H9 (cell line): Measurements from ENCODE around the gene SPATA1. TPM values are rescaled to one million over a fixed set of nuclear protein-coding genes. Genes with fewer than 3 reads are reported as not detected.

Experiments
- DNase-seq: peaks from one replicate; pipeline ENCODE4 v3.0.0-alpha.2; 2017
- H2AFZ ChIP-seq: one replicate; pipeline ENCODE4 v1.6.1; 2013; ENCODE audit warnings: mild to moderate bottlenecking, low read length, control low read depth, moderate library complexity
- H2AK5ac ChIP-seq: 2 replicates; pipeline ENCODE4 v1.6.1; 2013; ENCODE audit warnings: low read length, control low read depth, mixed read lengths; ENCODE audit not compliant: insufficient read length
- H2BK120ac ChIP-seq: one replicate; pipeline ENCODE4 v1.6.1; 2013; ENCODE audit warnings: low read depth, mild to moderate bottlenecking, low read length, control low read depth, inconsistent platforms; ENCODE audit not compliant: poor library complexity, severe bottlenecking
- H2BK12ac ChIP-seq: 2 replicates; pipeline ENCODE4 v1.6.1; 2013; ENCODE audit warnings: low read length, control low read depth, mixed read lengths, low read depth; ENCODE audit not compliant: insufficient read length
- H2BK15ac ChIP-seq: 2 replicates; pipeline ENCODE4 v1.6.1; 2013; ENCODE audit warnings: low read depth, low read length, control low read depth
- H2BK20ac ChIP-seq: one replicate; pipeline ENCODE4 v1.6.1; 2013; ENCODE audit warnings: low read depth, mild to moderate bottlenecking, low read length, control low read depth, inconsistent platforms; ENCODE audit not compliant: poor library complexity, severe bottlenecking
- H2BK5ac ChIP-seq: 2 replicates; pipeline ENCODE4 v1.6.1; 2013; ENCODE audit warnings: low read length, control low read depth, mixed read lengths; ENCODE audit not compliant: insufficient read length
- H3K14ac ChIP-seq: 2 replicates; pipeline ENCODE4 v1.6.1; 2013; ENCODE audit warnings: low read length, control low read depth; ENCODE audit not compliant: insufficient read depth
- H3K18ac ChIP-seq: 2 replicates; pipeline ENCODE4 v1.6.1; 2013; ENCODE audit warnings: low read depth, mild to moderate bottlenecking, mixed read lengths, low read length, control low read depth; ENCODE audit not compliant: insufficient read length
- H3K23ac ChIP-seq: 2 replicates; pipeline ENCODE4 v1.6.1; 2013; ENCODE audit warnings: low read length, control low read depth, mixed read lengths, low read depth; ENCODE audit not compliant: insufficient read length
- H3K23me2 ChIP-seq: 2 replicates; pipeline ENCODE4 v1.6.1; 2013; ENCODE audit warnings: low read depth, mild to moderate bottlenecking, mixed read lengths, low read length, control low read depth; ENCODE audit not compliant: insufficient read length, poor library complexity, severe bottlenecking
- H3K27ac ChIP-seq: 2 replicates; pipeline ENCODE4 v1.5.1; 2013; ENCODE audit warnings: low read length, control low read depth, mixed read lengths, low read depth; ENCODE audit not compliant: insufficient read length
- H3K27me3 ChIP-seq: 2 replicates; pipeline ENCODE4 v1.6.1; 2013; ENCODE audit warnings: low read length, control low read depth, inconsistent platforms; ENCODE audit not compliant: insufficient read depth
- H3K4ac ChIP-seq: 2 replicates; pipeline ENCODE4 v1.6.1; 2013; ENCODE audit warnings: low read depth, mild to moderate bottlenecking, control low read depth, inconsistent platforms, low read length, moderate library complexity
- H3K4me1 ChIP-seq: 2 replicates; pipeline ENCODE4 v1.6.1; 2013; ENCODE audit warnings: low read length, control low read depth, inconsistent platforms; ENCODE audit not compliant: insufficient read depth
- H3K4me2 ChIP-seq: 2 replicates; pipeline ENCODE4 v1.6.1; 2013; ENCODE audit warnings: low read length, control low read depth, mixed read lengths; ENCODE audit not compliant: insufficient read length, insufficient read depth
- H3K56ac ChIP-seq: 2 replicates; pipeline ENCODE4 v1.6.1; 2013; ENCODE audit warnings: low read depth, mild to moderate bottlenecking, mixed read lengths, low read length, control low read depth; ENCODE audit not compliant: insufficient read length
- H3K79me1 ChIP-seq: 2 replicates; pipeline ENCODE4 v1.6.1; 2013; ENCODE audit warnings: low read depth, mild to moderate bottlenecking, moderate library complexity, low read length, control low read depth, inconsistent platforms; ENCODE audit not compliant: insufficient read depth, poor library complexity, severe bottlenecking
- H3K79me2 ChIP-seq: 2 replicates; pipeline ENCODE4 v1.6.1; 2013; ENCODE audit warnings: low read length, control low read depth, inconsistent platforms; ENCODE audit not compliant: insufficient read depth
- H3K9ac ChIP-seq: 2 replicates; pipeline ENCODE4 v1.6.1; 2013; ENCODE audit warnings: low read length, control low read depth, mixed read lengths; ENCODE audit not compliant: insufficient read length; ENCODE audit errors: extremely low read depth
- H3K9me3 ChIP-seq: one replicate; pipeline ENCODE4 v1.6.1; 2013; ENCODE audit warnings: low read depth, low read length, inconsistent platforms; ENCODE audit not compliant: control insufficient read depth
- H3T11ph ChIP-seq: one replicate; pipeline ENCODE4 v1.6.1; 2013; ENCODE audit warnings: mild to moderate bottlenecking, low read length, control low read depth, inconsistent platforms
- H4K20me1 ChIP-seq: one replicate; pipeline ENCODE4 v1.6.1; 2013; ENCODE audit not compliant: control insufficient read depth, insufficient read length, insufficient read depth
- H4K5ac ChIP-seq: 2 replicates; pipeline ENCODE4 v1.6.1; 2013; ENCODE audit warnings: low read depth, mild to moderate bottlenecking, mixed read lengths, low read length, control low read depth; ENCODE audit not compliant: insufficient read length
- H4K8ac ChIP-seq: replicated peaks from 2 replicates; pipeline ENCODE4 v1.6.1; 2013; ENCODE audit warnings: low read length, control low read depth, mixed read lengths, low read depth; ENCODE audit not compliant: insufficient read length
- H4K91ac ChIP-seq: 2 replicates; pipeline ENCODE4 v1.6.1; 2013; ENCODE audit warnings: low read depth, mild to moderate bottlenecking, moderate library complexity, mixed read lengths, low read length, control low read depth; ENCODE audit not compliant: insufficient read length
- H3K27ac Mint-ChIP-seq, 3 experiments: 2 replicates in 2 of 3; 3 replicates in 1 of 3; pipeline ENCODE4 v1.8.0; 2020 to 2021; ENCODE audit warnings: mixed read lengths in 3 of 3, mild to moderate bottlenecking in 1 of 3, moderate library complexity in 1 of 3
- H3K27me3 Mint-ChIP-seq: 2 replicates; pipeline ENCODE4 v1.8.0; 2021; ENCODE audit warnings: low read depth, mild to moderate bottlenecking, moderate library complexity, mixed read lengths
- H3K36me3 Mint-ChIP-seq, 3 experiments: 2 replicates in 2 of 3; 3 replicates in 1 of 3; pipeline ENCODE4 v1.8.0; 2020 to 2021; ENCODE audit warnings: low read depth in 3 of 3, mixed read lengths in 3 of 3; ENCODE audit not compliant: insufficient read depth in 1 of 3
- H3K4me1 Mint-ChIP-seq, 2 experiments: 2 replicates each; pipeline ENCODE4 v1.8.0; 2020; ENCODE audit warnings: mixed read lengths in 2 of 2
- H3K4me3 Mint-ChIP-seq, 2 experiments: 2 replicates in 1 of 2; 3 replicates in 1 of 2; pipeline ENCODE4 v1.8.0; 2020 to 2021; ENCODE audit warnings: mild to moderate bottlenecking in 2 of 2, mixed read lengths in 2 of 2, moderate library complexity in 1 of 2
- H3K9me3 Mint-ChIP-seq, 2 experiments: 2 replicates in 1 of 2; 3 replicates in 1 of 2; pipeline ENCODE4 v1.8.0; 2020; ENCODE audit warnings: mild to moderate bottlenecking in 2 of 2, mixed read lengths in 2 of 2, moderate library complexity in 1 of 2
- CTCF ChIP-seq: fragments of 200-600 bp; sonication (generic); conservative IDR thresholded peaks from 3 replicates; pipeline ENCODE4 v1.8.0; 2021; ENCODE audit warnings: antibody characterized with exemption, mild to moderate bottlenecking
- WGBS: extraction: QIAGEN DNeasy Blood & Tissue Kit; methylation state at CpG from one replicate; pipeline ENCODE4 v1.1.7; 2013; ENCODE audit warnings: missing lambda C conversion rate, low lambda C conversion rate, mixed read lengths; ENCODE audit not compliant: insufficient read length; ENCODE audit errors: extremely low coverage; 5-methylcytosine and 5-hydroxymethylcytosine counted together
- total RNA-seq: library from RNA; stranded (reverse); gene quantifications from 2 replicates; pipeline ENCODE4 v1.2.1, GENCODE V29; 2021

SPATA1 gene
- total RNA-seq, 1 experiment from 2014 or later, result not detected

- Mint-ChIP-seq H3K4me1 (peaks cover 36 to 37% of the 10 kb centered on the region in 2 experiments), H3K4me3 (peak overlapping the region; percentile 79 to 93), H3K9me3 (no peaks in the 10 kb centered on the region), H3K27ac (peak overlapping the region; percentile 95 to 100 (median 96)), H3K27me3 (peaks cover 18% of the 10 kb centered on the region), H3K36me3 (peaks cover 0 to 8% (median 5%) of the 10 kb centered on the region in 3 experiments; a peak in 4 of 7 replicates)
- DNase-seq, result no peak
- Histone ChIP-seq H2BK5ac (no peak overlapping the region), H4K8ac (no peak overlapping the region), H3K27ac (peak overlapping the region; percentile 53), H3K4me2 (peak overlapping the region; percentile 76), H3T11ph (no peak overlapping the region), H3K23me2 (peaks cover 5% of the 10 kb centered on the region), H2BK20ac (no peak overlapping the region), H3K9me3 (no peaks in the 10 kb centered on the region), H3K18ac (no peak overlapping the region), H2AK5ac (no peak overlapping the region), H3K79me2 (no peaks in the 10 kb centered on the region), H3K23ac (no peak overlapping the region), H3K27me3 (no peaks in the 10 kb centered on the region), H2AFZ (no peak overlapping the region), H3K9ac (peak overlapping the region; percentile 74), H4K5ac (no peak overlapping the region), H2BK15ac (no peak overlapping the region), H2BK12ac (no peak overlapping the region), H3K79me1 (no peaks in the 10 kb centered on the region), H4K20me1 (no peaks in the 10 kb centered on the region), H3K56ac (no peak overlapping the region), H4K91ac (no peak overlapping the region), H3K4ac (no peak overlapping the region), H3K14ac (peak overlapping the region; percentile 96; the same call in 1 of the 2 replicates), H3K4me1 (peaks cover 3% of the 10 kb centered on the region; the same call in 1 of the 2 replicates), H2BK120ac (no peak overlapping the region)
- no peak for TF ChIP-seq CTCF
- no CpG with 5 or more reads among the region's 5 CpGs for WGBS
These were observed 67.3 kb downstream of the SPATA1 start for GRCh38 chr1:84573481-84573966.
